Measurements from ENCODE around the gene YJU2. TPM values are rescaled to one million over a fixed set of nuclear protein-coding genes. Genes with fewer than 3 reads are reported as not detected.

YJU2 gene
- total RNA-seq, 1 donor from 2014 or later, result 19.5 TPM

DNA sequence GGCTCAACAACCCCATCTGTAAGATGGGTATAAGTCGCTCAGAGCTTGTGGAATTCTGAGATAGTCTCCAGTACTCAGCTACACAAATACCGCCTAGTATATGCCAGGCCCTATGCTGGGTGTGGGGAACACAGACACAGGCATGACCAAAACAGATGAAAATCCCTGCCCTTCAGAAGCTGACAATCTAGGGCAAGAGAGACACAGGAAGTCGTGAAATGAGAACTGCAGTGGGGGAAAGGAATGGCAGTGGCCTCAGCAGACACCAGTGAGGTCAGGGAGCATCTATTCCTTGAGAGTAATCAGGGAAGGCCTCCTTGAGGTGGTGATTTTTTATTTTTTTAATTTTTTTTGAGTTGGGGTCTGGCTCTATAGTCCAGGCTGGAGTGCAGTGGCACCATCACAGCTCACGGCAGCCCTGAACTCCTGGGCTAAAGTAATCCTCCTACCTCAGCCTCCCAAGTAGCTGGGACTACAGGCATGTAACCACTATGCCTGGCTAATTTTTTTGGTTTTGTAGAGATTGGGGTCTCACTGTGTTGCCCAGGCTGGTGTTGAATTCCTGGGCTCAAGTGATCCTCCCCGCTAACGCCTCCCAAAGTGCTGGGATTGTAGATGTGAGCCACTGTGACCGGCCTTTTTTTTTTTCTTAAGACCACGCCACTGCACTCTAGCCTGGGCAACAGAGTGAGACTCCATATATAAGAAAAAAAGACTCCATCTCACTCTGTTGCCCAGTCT is 52.1 kb downstream of the YJU2 start:
- DNase-seq (ENCODE audit: low spot score), result no peak

DNA sequence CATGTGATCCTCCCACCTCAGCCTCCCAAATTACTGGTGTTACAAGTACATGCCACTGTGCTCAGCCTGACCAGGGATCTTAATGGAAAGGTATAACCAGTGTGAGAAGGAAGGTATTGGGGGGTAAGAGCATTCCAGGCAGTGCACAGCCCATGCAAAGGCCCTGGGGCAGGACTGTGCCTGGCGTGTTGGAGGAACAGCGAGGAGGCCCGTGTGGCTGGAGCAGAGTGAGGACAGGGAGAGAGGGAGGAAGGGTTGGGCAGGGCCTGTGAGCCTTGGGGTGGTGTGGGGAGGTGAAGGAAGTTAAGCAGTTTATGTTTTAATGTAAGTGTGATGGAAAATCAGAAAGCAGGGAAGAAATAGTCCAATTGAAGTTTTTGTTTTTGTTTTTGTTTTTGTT is 53.7 kb downstream of the YJU2 start:
- DNase-seq (ENCODE audit: low spot score), result no peak

DNA sequence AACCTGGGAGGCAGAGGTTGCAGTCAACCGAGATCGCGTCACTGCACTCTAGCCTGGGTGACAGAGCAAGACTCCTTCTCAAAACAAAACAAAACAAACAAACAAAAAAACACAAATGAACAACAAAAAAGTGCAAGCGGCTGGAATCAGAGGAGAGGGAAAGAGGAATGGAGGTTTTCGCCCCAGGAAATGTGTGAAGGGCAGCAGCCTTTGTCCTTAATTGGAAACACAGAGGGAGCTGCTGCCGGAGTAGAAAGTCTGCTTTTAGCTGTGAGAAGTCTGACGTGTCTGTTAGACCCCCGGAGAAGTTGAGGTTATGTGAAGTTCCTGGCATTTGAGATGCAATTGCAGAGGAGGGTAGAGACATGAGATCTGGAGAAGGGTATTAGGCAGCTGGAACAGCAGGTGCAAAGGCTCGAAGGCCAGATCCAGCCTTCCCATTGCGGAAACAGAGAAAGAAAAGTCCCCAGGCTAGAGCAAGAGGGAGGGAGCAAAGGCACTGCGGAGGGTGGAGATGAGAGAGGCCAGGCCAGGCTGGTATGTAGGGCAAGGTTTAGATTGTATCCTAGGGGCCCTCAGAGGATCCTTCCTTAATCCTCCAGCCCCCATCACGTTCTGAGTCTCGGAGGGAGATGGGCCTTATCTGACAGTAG is 54.8 kb downstream of the YJU2 start:
- no peak for DNase-seq (ENCODE audit: low spot score)

DNA sequence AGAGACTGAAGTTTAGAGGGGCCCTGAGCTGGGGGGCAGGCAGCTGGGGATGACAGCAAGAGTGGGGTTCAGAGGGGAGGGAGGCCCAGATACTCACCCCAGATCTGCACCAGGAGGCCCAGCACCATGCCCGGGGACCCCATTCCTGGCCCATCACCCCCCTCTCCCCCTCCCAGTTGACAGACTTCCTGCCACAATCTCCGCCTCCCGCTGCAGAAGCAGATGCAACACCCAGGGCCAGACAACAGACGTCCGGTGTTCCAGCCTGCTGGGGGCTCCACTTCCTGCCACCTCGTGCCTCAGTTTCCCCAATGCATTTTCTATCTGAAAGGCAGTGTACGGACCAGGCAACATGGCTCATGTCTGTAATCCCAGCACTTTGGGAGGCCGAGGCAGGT is 55.4 kb downstream of the YJU2 start, which contains the start of gene TMIGD2:
Gene TMIGD2, minus strand, starts transcription at position 147 of the 398 bp plus-strand sequence. Its CDS starts 4 bp downstream, at position 143.
- no peak for DNase-seq (ENCODE audit: low spot score)

DNA sequence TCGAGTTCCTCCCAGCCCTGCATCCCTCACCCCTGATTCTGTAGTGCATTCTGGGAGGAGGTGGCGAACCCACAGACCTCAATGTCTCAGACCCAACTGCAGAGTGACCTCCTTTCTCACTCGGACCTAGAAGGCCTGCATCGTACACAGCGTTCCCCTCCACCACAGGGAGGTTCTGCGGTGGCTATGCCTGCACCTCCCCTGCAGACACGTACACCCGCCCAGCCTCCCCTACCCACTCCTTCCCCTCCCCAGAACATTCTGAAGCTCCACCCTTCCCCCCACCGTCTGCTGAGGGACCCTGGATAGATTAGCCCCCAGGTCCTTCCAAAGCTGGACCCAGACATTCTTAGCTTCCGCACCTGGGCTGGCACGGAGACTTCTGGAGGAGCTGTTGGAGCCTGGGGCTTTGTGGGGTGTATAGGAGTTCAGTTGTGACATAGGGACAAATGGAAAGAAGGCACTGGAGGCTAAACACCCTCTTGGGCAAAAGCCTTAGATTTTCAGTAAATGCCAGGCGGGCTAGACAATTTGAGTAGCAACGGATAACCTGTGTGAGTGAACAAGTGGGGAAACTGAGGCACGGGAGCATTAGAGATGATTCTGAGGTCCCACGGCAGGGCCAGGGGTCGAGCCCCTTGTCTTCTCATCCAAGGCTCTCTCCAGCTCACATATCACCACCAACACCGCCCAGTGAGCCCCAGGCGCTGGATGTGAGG is 57.1 kb downstream of the YJU2 start:
- DNase-seq (ENCODE audit: low spot score), result no peak

DNA sequence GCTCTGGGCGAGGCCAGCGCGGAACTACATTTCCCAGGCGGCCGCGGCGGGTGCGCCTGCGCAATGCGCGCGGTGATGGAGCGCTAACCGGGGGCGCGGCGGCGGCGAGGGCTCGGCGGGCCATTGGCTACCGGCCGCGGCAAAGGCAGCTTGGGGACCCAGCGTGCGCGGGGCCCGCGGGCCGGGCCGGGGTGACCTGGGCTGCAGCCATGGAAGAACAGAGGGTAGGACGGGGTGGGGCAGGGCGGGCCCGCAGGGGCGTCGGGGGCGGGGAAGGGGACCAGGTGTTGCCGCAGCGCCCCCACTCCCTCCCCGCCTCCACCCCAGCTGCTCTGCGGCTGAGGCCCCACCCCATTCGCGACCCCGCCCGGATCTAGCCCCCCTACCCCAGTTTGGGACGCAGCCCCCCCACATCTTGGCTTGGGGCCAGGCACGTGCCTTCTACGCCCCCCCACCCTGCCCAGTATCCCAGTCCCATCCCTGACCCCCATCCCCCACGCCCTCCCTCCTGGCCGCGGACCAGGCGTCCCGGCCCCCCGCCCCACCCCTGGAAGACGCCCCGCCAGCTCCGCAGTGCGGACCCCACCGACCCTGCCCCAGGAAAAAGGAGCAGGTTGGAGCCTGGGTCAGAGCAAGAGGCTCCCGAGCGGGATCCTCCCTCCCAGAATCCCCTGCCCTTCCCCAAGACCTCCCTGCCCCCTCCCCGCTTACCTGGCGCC is 57.8 kb downstream of the YJU2 start, which contains the start of gene FSD1:
Gene FSD1, plus strand, starts transcription at position 61 of the 719 bp plus-strand sequence. Its CDS starts 149 bp downstream, at position 210.
- DNase-seq (ENCODE audit: low spot score), result no peak

DNA sequence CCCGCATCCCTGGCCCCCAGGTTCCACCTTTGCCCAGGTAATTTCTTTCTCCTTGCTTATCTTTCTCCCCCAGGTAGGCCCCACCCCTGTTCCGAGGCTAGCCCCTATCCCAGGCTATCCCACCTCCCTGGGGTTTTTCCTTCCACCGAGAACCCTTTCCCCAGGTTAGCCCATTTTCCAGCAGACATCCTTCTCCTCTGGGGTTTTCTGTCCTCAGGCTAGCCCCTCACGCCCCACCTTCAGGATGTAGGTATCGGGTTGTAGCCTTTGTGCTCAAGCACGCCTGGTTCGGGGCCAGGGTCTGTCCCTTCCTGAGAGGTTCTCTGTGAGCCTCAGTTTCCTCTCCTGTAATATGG is 58.4 kb downstream of the YJU2 start:
- no peak for DNase-seq (ENCODE audit: low spot score)

DNA sequence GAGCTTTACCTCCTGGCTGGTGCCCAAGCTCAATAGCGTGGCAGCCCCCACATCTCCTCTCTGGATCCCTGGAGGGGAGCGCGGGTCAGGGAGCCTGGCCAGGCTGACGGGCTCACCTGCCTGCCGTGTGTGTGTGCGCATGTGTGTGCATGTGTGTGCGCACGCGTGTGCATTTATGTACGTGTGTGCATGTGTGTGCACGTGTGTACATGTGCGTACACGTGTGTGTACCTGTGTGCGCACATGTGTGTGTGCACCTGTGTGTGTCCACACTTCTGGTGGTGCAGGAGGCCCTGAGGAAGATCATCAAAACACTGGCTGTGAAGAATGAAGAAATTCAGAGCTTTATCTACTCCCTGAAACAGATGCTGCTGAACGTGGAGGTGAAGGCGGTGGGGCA is 58.8 kb downstream of the YJU2 start:
- no peak for DNase-seq (ENCODE audit: low spot score)

DNA sequence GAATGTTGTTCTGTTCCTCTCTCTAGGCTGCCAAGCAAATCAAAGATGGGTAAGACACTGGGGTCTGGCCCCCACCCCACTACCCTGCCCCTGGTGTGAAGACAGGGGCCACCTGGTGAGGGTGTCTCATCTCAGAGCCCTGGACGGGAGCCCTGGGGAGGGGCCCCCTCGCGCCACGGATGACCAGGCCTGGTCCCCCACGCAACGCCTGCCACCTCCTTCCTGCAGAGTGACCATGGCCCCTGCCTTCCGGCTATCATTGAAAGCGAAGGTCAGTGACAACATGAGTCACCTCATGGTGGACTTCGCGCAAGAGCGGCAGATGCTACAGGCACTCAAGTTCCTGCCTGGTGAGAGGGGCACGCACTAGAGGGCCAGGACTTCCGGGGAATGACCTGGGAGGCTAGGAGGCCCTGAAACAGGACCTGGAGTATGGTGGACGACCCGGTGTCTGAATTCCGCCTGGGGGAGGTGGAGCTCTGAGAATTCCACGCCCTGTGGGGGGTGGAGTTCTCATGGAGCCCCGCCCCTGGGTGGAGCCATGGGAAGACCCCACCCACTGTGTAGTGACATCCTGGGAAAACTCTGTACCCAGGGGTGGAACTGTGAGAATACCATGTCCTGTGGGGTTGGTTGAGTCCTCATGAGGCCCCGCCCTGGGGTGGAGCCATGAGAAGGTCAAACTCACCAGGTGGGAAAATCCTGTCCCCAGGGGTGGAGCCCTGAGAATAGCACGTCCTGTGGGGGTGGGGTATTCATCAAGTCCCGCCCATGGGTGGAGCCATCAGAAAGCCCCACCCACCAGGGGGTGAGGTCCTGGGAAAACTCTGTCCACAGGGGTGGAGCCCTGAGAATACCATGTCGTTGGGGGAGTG is 63.6 kb downstream of the YJU2 start:
- DNase-seq (ENCODE audit: low spot score), result no peak

DNA sequence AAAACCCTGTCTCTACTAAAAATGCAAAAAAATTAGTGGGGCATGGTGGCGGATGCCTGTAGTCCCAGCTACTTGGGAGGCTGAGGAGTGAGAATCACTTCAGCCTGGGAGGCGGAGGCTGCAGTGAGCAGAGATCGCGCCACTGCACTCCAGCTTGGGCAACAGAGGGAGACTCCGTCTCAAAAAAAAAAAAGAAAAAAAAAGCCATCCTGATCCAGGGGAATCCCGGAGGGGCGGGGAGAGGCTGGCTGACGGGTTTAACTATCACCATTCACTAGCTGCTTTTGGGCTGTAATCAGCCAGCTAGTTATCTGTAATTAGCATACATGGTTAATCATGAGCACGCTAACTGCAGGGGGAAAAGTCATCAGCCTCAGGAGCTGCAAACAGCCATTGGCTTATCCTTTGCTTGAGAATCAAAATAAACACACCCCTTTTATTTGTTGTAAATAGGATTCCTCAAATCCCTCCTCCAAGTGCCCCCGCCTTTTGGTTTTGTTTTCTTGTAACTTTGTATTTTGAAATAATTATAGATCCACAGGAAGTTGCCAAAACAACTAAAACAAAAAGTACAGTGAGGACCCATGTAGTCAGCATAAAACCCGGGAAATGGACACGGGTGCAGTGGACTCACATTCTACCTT is 67.1 kb downstream of the YJU2 start:
- no peak for DNase-seq (ENCODE audit: low spot score)

DNA sequence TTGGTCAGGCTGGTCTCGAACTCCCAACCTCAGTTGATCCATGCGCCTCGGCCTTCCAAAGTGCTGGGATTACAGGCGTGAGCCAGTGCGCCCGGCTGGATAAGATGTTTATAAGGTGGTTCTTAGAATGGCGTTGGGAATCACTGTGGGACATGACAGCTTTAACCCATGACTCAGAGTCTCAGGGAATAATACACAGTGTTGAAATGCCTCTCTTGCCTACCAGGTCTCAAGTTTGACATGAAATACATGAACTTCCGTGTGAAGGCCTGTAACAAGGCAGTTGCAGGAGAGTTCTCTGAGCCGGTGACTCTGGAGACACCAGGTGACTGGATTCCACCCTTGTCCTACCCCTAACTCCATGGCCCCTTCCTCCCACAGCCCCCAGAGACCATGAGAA is 70.1 kb downstream of the YJU2 start:
- DNase-seq (ENCODE audit: low spot score), result no peak

DNA sequence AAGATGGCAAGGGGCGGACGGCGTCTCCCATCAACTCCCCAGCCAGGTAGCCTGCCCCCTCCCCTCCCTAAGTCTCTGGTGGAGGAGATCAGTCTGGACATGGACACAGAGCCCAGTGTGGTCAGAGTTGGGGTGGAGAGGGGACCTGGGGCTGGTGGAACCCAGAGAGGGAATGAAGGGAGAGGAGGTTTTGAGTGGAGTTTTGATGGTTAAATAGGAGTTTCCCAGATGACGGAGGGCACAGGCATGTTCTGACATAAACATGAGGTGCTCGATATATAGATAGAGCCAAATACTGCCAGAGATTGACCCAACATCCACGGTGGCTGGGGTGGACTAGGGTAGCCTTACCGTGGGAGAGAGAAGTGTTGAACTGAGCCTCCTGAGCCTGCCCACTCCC is 71.6 kb downstream of the YJU2 start:
- DNase-seq (ENCODE audit: low spot score), result no peak

Other genes starting within 250 kb of the YJU2 start
- gene PIAS4, start 239.3 kb upstream of the YJU2 start, total RNA-seq, result 31.9 TPM
- gene ZBTB7A, start 180.2 kb upstream of the YJU2 start, total RNA-seq, result 82.6 TPM
- 139 TPM for gene MAP2K2, start 123.0 kb upstream of the YJU2 start, total RNA-seq
- 0.55 TPM for gene CREB3L3, start 93.4 kb upstream of the YJU2 start, total RNA-seq
- gene SIRT6, start 64.5 kb upstream of the YJU2 start, total RNA-seq, result 28.3 TPM
- 3.4 TPM for gene ANKRD24, start 64.4 kb upstream of the YJU2 start, total RNA-seq
- gene EBI3, start 17.6 kb upstream of the YJU2 start, total RNA-seq, result 5.6 TPM
- gene SHD, start 32.2 kb downstream of the YJU2 start, total RNA-seq, result not detected
- gene TMIGD2, start 55.3 kb downstream of the YJU2 start, total RNA-seq, result 0.98 TPM
- gene FSD1, start 57.5 kb downstream of the YJU2 start, total RNA-seq, result 1.3 TPM
- 37.8 TPM for gene STAP2, start 91.7 kb downstream of the YJU2 start, total RNA-seq
- 26.1 TPM for gene MPND, start 96.5 kb downstream of the YJU2 start, total RNA-seq
- 56.9 TPM for gene SH3GL1, start 153.5 kb downstream of the YJU2 start, total RNA-seq
- 8.3 TPM for gene CHAF1A, start 155.6 kb downstream of the YJU2 start, total RNA-seq
- 134 TPM for gene UBXN6, start 210.7 kb downstream of the YJU2 start, total RNA-seq
- 54.4 TPM for gene HDGFL2, start 225.2 kb downstream of the YJU2 start, total RNA-seq